LHCN-M2 (cell line): Measurements from ENCODE around the gene CHI3L2. TPM values are rescaled to one million over a fixed set of nuclear protein-coding genes. Genes with fewer than 3 reads are reported as not detected.

ENCODE experiments used
- DNase-seq: peaks from one replicate; pipeline ENCODE4 v3.0.0-alpha.2; 2012; ENCODE audit warnings: low read depth
- total RNA-seq: library from RNA; depleted of rRNA; stranded (reverse); fragments of >200 nt; gene quantifications from 2 replicates; pipeline ENCODE4 v1.2.3, GENCODE V29; 2014

CHI3L2 gene
- total RNA-seq, 1 experiment from 2014 or later: 2.2 TPM

GRCh38 chr1:111219557-111220286 is 7.8 kb upstream of the CHI3L2 start:
- no peak for DNase-seq

GRCh38 chr1:111220302-111220890 is 7.1 kb upstream of the CHI3L2 start:
- no peak for DNase-seq

- no peak for DNase-seq
These were observed 6.3 kb upstream of the CHI3L2 start for GRCh38 chr1:111221276-111221632.

GRCh38 chr1:111221633-111222291 is 5.8 kb upstream of the CHI3L2 start:
- DNase-seq: no peak

GRCh38 chr1:111222308-111223125 is 5.0 kb upstream of the CHI3L2 start:
- peak; percentile 62 for DNase-seq

GRCh38 chr1:111223126-111223685 is 4.3 kb upstream of the CHI3L2 start:
- no peak for DNase-seq

GRCh38 chr1:111225091-111225490 is 2.4 kb upstream of the CHI3L2 start:
- no peak for DNase-seq

- DNase-seq: no peak
These were observed 1.7 kb upstream of the CHI3L2 start for GRCh38 chr1:111225717-111226400.

GRCh38 chr1:111227851-111228747 is 586 bp downstream of the CHI3L2 start:
- peak; percentile 95 for DNase-seq

GRCh38 chr1:111228748-111229126 is 1.2 kb downstream of the CHI3L2 start:
- no peak for DNase-seq

- no peak for DNase-seq
These were observed 4.6 kb downstream of the CHI3L2 start for GRCh38 chr1:111232134-111232533.

- no peak for DNase-seq
These were observed 6.7 kb downstream of the CHI3L2 start for GRCh38 chr1:111234258-111234657.

- peak; percentile 78 for DNase-seq
These were observed 7.4 kb downstream of the CHI3L2 start for GRCh38 chr1:111234866-111235265.

- no peak for DNase-seq
These were observed 8.9 kb downstream of the CHI3L2 start for GRCh38 chr1:111236379-111236778.

- DNase-seq: no peak
These were observed 9.3 kb downstream of the CHI3L2 start for GRCh38 chr1:111236806-111237205.

- no peak for DNase-seq
These were observed 10.7 kb downstream of the CHI3L2 start for GRCh38 chr1:111238056-111238795.

GRCh38 chr1:111241797-111242196 is 14.3 kb downstream of the CHI3L2 start:
- DNase-seq: no peak

- DNase-seq: no peak
These were observed 15.5 kb downstream of the CHI3L2 start for GRCh38 chr1:111242805-111243523.
